IMR-90 (cell line): ENCODE results near the gene RAET1G. TPM values are rescaled to one million over a fixed set of nuclear protein-coding genes. Genes with fewer than 3 reads are reported as not detected.

Source experiments
- ATAC-seq: fragments of 200-7000 bp; cut with Tn5 transposase; 2 replicates; pipeline ENCODE4 v1.9.1; 2020; ENCODE audit warnings: low read depth, mild to moderate bottlenecking, moderate library complexity
- BruUV-seq: library from RNA; stranded (reverse); fragments of 400-500 nt; replicated peaks from 2 replicates; lab custom pipeline; 2021; lab: Mats Ljungman, UMichigan
- CTCF ChIA-PET: fragments of 300-600 bp; formaldehyde crosslinking; extraction: SDS; loops from one replicate; lab custom pipeline; 2021; ENCODE audit warnings: antibody characterized with exemption; lab: Yijun Ruan, JAX
- POLR2A ChIA-PET: fragments of 300-600 bp; sonication (Branson Sonifier 250); formaldehyde crosslinking; loops from one replicate; lab custom pipeline; 2022; ENCODE audit warnings: antibody characterized with exemption; ENCODE audit not compliant: unreplicated experiment; lab: Charles Lee
- DNase-seq: peaks from one replicate; pipeline ENCODE4 v3.0.0; 2013
- H2AFZ ChIP-seq: replicated peaks from 2 replicates; pipeline ENCODE3; 2013; ENCODE audit warnings: low read length, mild to moderate bottlenecking; ENCODE audit not compliant: poor library complexity
- H2AK5ac ChIP-seq: 2 replicates; pipeline ENCODE4 v1.6.1; 2013; ENCODE audit warnings: low read depth, low read length, inconsistent platforms
- H2AK9ac ChIP-seq: replicated peaks from 2 replicates; pipeline ENCODE3; 2013; ENCODE audit warnings: mild to moderate bottlenecking, low read depth, low read length, moderate library complexity; ENCODE audit not compliant: poor library complexity
- H2BK120ac ChIP-seq: 2 replicates; pipeline ENCODE4 v1.6.1; 2013; ENCODE audit warnings: low read depth, low read length, inconsistent platforms
- H2BK15ac ChIP-seq: 3 replicates; pipeline ENCODE4 v1.6.1; 2013; ENCODE audit warnings: low read depth, low read length, inconsistent platforms
- H2BK20ac ChIP-seq: 2 replicates; pipeline ENCODE4 v1.6.1; 2013; ENCODE audit warnings: low read depth, mild to moderate bottlenecking, inconsistent platforms, low read length, moderate library complexity
- H2BK5ac ChIP-seq: 2 replicates; pipeline ENCODE4 v1.6.1; 2013; ENCODE audit warnings: mild to moderate bottlenecking, low read depth, low read length, inconsistent platforms; ENCODE audit not compliant: poor library complexity, severe bottlenecking
- H3K14ac ChIP-seq: replicated peaks from 2 replicates; pipeline ENCODE4 v1.6.1; 2013; ENCODE audit warnings: low read depth, low read length, inconsistent platforms
- H3K18ac ChIP-seq: 2 replicates; pipeline ENCODE4 v1.6.1; 2013; ENCODE audit warnings: low read depth, low read length, control low read depth
- H3K23ac ChIP-seq: 2 replicates; pipeline ENCODE4 v1.6.1; 2013; ENCODE audit warnings: low read depth, low read length, inconsistent platforms
- H3K27ac ChIP-seq: 2 replicates; pipeline ENCODE4 v1.5.1; 2013; ENCODE audit warnings: mild to moderate bottlenecking, control low read depth, low read length; ENCODE audit not compliant: insufficient read depth
- H3K27me3 ChIP-seq: 2 replicates; pipeline ENCODE4 v1.6.1; 2013; ENCODE audit warnings: low read length; ENCODE audit not compliant: control insufficient read depth, insufficient read depth
- H3K36me3 ChIP-seq: 2 replicates; pipeline ENCODE4 v1.6.1; 2013; ENCODE audit warnings: low read length, mixed read lengths; ENCODE audit not compliant: control insufficient read depth, insufficient read depth
- H3K4ac ChIP-seq: 2 replicates; pipeline ENCODE4 v1.6.1; 2013; ENCODE audit warnings: low read depth, low read length, inconsistent platforms
- H3K4me1 ChIP-seq: 2 replicates; pipeline ENCODE4 v1.6.1; 2013; ENCODE audit warnings: low read length, mixed read lengths; ENCODE audit not compliant: control insufficient read depth, insufficient read depth
- H3K4me2 ChIP-seq: 2 replicates; pipeline ENCODE4 v1.6.1; 2013; ENCODE audit warnings: low read depth, mild to moderate bottlenecking, control low read depth, low read length, moderate library complexity
- H3K4me3 ChIP-seq: 2 replicates; pipeline ENCODE4 v1.5.1; 2013; ENCODE audit warnings: low read depth, mild to moderate bottlenecking, control low read depth, low read length, moderate library complexity; ENCODE audit not compliant: insufficient read depth
- H3K56ac ChIP-seq: 2 replicates; pipeline ENCODE4 v1.6.1; 2013; ENCODE audit warnings: low read length, inconsistent platforms; ENCODE audit not compliant: insufficient read depth; ENCODE audit errors: extremely low read depth
- H3K79me1 ChIP-seq, 2 experiments: 2 replicates each; pipeline ENCODE4 v1.6.1; 2013; ENCODE audit warnings: low read length in 2 of 2, inconsistent platforms in 1 of 2, low read depth in 1 of 2
- H3K9ac ChIP-seq: 2 replicates; pipeline ENCODE4 v1.6.1; 2013; ENCODE audit warnings: low read depth, low read length, control low read depth
- H3K9me1 ChIP-seq: 2 replicates; pipeline ENCODE4 v1.6.1; 2013; ENCODE audit warnings: low read length, inconsistent platforms; ENCODE audit not compliant: insufficient read depth
- H3K9me3 ChIP-seq: 2 replicates; pipeline ENCODE4 v1.6.1; 2013; ENCODE audit warnings: low read length; ENCODE audit not compliant: control insufficient read depth, insufficient read depth
- H4K20me1 ChIP-seq: 2 replicates; pipeline ENCODE4 v1.6.1; 2013; ENCODE audit warnings: low read length, inconsistent platforms; ENCODE audit not compliant: insufficient read depth
- H4K5ac ChIP-seq: 2 replicates; pipeline ENCODE4 v1.6.1; 2013; ENCODE audit warnings: mild to moderate bottlenecking, low read depth, low read length, control low read depth
- H4K8ac ChIP-seq, 2 experiments: 2 replicates each; pipeline ENCODE4 v1.6.1; 2013; ENCODE audit warnings: low read depth in 2 of 2, low read length in 2 of 2, control low read depth in 1 of 2, inconsistent platforms in 1 of 2
- H4K91ac ChIP-seq: 2 replicates; pipeline ENCODE4 v1.6.1; 2013; ENCODE audit warnings: low read depth, low read length, inconsistent platforms; ENCODE audit not compliant: insufficient read depth
- BHLHE40 ChIP-seq: fragments of 150-350 bp; IDR thresholded peaks from 2 replicates; pipeline ENCODE4 v1.6.1; 2016; ENCODE audit warnings: mild to moderate bottlenecking, low read depth, low read length
- CEBPB ChIP-seq: IDR thresholded peaks from 2 replicates; pipeline ENCODE4 v1.6.1; 2012; ENCODE audit warnings: low read depth, low read length, improper control_type of control experiment
- CHD1 ChIP-seq: IDR thresholded peaks from 2 replicates; pipeline ENCODE4 v1.6.1; 2012; ENCODE audit warnings: low read depth, low read length, improper control_type of control experiment
- ELK1 ChIP-seq: fragments of 150-350 bp; IDR thresholded peaks from 2 replicates; pipeline ENCODE4 v1.6.1; 2016; ENCODE audit warnings: low read depth, mild to moderate bottlenecking, low read length, moderate library complexity, borderline replicate concordance
- FOS ChIP-seq: fragments of 150-350 bp; IDR thresholded peaks from 2 replicates; pipeline ENCODE4 v1.6.1; 2016; ENCODE audit warnings: low read depth, low read length
- MAFK ChIP-seq: IDR thresholded peaks from 2 replicates; pipeline ENCODE4 v1.6.1; 2012; ENCODE audit warnings: low read depth, low read length, improper control_type of control experiment
- MAZ ChIP-seq: IDR thresholded peaks from 2 replicates; pipeline ENCODE4 v1.6.1; 2012; ENCODE audit warnings: low read depth, mild to moderate bottlenecking, low read length, improper control_type of control experiment, moderate library complexity, borderline replicate concordance
- MXI1 ChIP-seq: IDR thresholded peaks from 2 replicates; pipeline ENCODE4 v1.6.1; 2012; ENCODE audit warnings: low read depth, mild to moderate bottlenecking, low read length, moderate library complexity, borderline replicate concordance
- POLR2A ChIP-seq: IDR thresholded peaks from 2 replicates; pipeline ENCODE4 v1.6.1; 2012; ENCODE audit warnings: mild to moderate bottlenecking, low read depth, low read length
- RAD21 ChIP-seq: IDR thresholded peaks from 2 replicates; pipeline ENCODE4 v1.6.1; 2012; ENCODE audit warnings: low read length, improper control_type of control experiment
- RCOR1 ChIP-seq: IDR thresholded peaks from 2 replicates; pipeline ENCODE4 v1.6.1; 2012; ENCODE audit warnings: mild to moderate bottlenecking, low read length, improper control_type of control experiment; ENCODE audit not compliant: insufficient replicate concordance
- RFX5 ChIP-seq: IDR thresholded peaks from 2 replicates; pipeline ENCODE4 v1.8.0; 2012; ENCODE audit warnings: low read depth, mild to moderate bottlenecking, low read length, moderate library complexity
- SMC3 ChIP-seq: fragments of 150-350 bp; IDR thresholded peaks from 2 replicates; pipeline ENCODE4 v1.6.1; 2016; ENCODE audit warnings: low read depth, mild to moderate bottlenecking, antibody characterized with exemption, low read length, moderate library complexity
- USF2 ChIP-seq: fragments of 150-350 bp; IDR thresholded peaks from 2 replicates; pipeline ENCODE4 v1.6.1; 2017; ENCODE audit warnings: mild to moderate bottlenecking, antibody characterized with exemption, low read length, low read depth
- WGBS, 2 experiments: methylation state at CpG; one replicate each; pipeline versions ENCODE4 v1.1.5 to v1.1.7; 2013; ENCODE audit warnings: missing lambda C conversion rate in 2 of 2; ENCODE audit not compliant: insufficient read length in 1 of 2; ENCODE audit errors: extremely low coverage in 2 of 2; 5-methylcytosine and 5-hydroxymethylcytosine counted together
- dilution Hi-C: fragments of 300-500 bp; cut with HindIII; formaldehyde crosslinking; loops from one replicate; pipeline ENCODE4 v1.14.3; 2018; ENCODE audit warnings: low sequenced_read_pairs; ENCODE audit not compliant: unreplicated experiment
- in situ Hi-C: fragments of 300-500 bp; cut with MboI; formaldehyde crosslinking; loops from 3 replicates; pipeline ENCODE4 v1.14.3; 2019; ENCODE audit warnings: low sequenced_read_pairs, inconsistent platforms, mixed read lengths
- intact Hi-C: fragments of 100-400 bp; cut with micrococcal nuclease; formaldehyde crosslinking; loops from 2 replicates; pipeline ENCODE4 v1.10.0; 2022
- polyA plus RNA-seq, 3 experiments: library from polyadenylated mRNA; depleted of rRNA; stranded (reverse); fragments of >200 nt; gene quantifications; 2 replicates each; pipeline ENCODE4 v1.2.3, GENCODE V29; 2012; ENCODE audit warnings: low replicate concordance in 1 of 3
- total RNA-seq: library from RNA; depleted of rRNA; stranded (reverse); fragments of >200 nt; gene quantifications from 2 replicates; pipeline ENCODE4 v1.2.3, GENCODE V29; 2012
- TF ChIP-seq, protein P1 (sequence below): conservative IDR thresholded peaks from 2 replicates; pipeline ENCODE4 v1.5.1; 2012; ENCODE audit warnings: mild to moderate bottlenecking, low read depth, low read length, improper control_type of control experiment

RAET1G gene
- total and polyA plus RNA-seq, 2 of the 4 experiments (the other 2 are of a cell fraction) = 1.3 to 4.2 TPM

DNA sequence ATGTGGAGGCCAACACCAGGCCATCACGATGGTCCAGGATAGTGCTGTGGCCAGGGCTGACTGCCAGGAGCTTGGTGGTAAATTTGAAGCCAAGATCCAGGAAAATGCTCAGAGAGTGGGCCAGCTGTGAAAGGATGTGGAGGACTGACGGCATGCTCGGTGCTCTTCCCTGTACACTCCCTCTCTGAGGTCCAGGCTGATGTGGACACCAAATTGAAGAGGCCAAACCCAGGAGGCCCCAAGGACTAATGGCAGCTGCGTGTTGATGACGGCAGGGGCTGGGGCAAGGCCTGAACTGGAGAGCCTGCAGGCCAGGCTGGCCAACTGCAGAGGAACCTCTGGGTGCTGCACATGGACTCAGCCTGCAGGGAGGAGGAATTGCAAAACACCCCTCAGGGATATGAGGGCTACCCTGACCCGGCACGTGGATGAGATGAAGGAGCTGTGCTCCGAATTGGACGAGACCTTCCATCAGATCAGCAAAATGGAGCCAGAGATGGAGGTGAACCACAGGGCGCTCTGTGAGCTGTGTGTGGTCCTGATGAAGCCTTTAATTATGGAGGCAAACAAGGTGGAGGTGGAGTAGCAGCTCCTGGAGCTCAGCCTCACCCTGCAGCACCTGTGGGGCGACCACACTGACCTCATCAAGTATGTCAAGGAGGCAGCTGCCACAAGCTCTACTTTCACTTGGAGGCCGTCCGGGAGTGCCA is 18.1 kb downstream of the RAET1G start:
- H3K23ac ChIP-seq = no peak overlapping the region
- ChIA-PET POLR2A (no interaction called here), CTCF (interaction anchor here (1.5 kb wide), 1 partner anchor 64 kb away, joined by 4 read pairs; no protein-coding TSS in a partner anchor)
- no peak overlapping the region for H3K14ac ChIP-seq
- 80% methylated on average over 6 of the region's 13 CpGs; no CpG with 5 or more reads in 1 of the 2 experiments for WGBS, 2 experiments
- no peak overlapping the region for H3K4me2 ChIP-seq
- H3K9me1 ChIP-seq = no peaks in the 10 kb centered on the region
- no peaks in the 10 kb centered on the region for H3K4me1 ChIP-seq
- H3K4me3 ChIP-seq = no peak overlapping the region
- TF ChIP-seq RAD21 = no peak
- no peak for TF ChIP-seq RFX5
- no peak for TF ChIP-seq FOS
- no peak for TF ChIP-seq BHLHE40
- no peak for TF ChIP-seq MXI1
- TF ChIP-seq MAZ = no peak
- no peak for TF ChIP-seq SMC3
- TF ChIP-seq USF2 = no peak
- TF ChIP-seq, protein P1, sequence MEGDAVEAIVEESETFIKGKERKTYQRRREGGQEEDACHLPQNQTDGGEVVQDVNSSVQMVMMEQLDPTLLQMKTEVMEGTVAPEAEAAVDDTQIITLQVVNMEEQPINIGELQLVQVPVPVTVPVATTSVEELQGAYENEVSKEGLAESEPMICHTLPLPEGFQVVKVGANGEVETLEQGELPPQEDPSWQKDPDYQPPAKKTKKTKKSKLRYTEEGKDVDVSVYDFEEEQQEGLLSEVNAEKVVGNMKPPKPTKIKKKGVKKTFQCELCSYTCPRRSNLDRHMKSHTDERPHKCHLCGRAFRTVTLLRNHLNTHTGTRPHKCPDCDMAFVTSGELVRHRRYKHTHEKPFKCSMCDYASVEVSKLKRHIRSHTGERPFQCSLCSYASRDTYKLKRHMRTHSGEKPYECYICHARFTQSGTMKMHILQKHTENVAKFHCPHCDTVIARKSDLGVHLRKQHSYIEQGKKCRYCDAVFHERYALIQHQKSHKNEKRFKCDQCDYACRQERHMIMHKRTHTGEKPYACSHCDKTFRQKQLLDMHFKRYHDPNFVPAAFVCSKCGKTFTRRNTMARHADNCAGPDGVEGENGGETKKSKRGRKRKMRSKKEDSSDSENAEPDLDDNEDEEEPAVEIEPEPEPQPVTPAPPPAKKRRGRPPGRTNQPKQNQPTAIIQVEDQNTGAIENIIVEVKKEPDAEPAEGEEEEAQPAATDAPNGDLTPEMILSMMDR = no peak
- TF ChIP-seq RCOR1 = no peak
- no peak for TF ChIP-seq POLR2A
- no peak for TF ChIP-seq ELK1
- no peak for TF ChIP-seq CHD1
- TF ChIP-seq CEBPB = no peak
- no peak for TF ChIP-seq MAFK
- no peak overlapping the region for H3K4ac ChIP-seq
- in situ Hi-C loops = no loop called here
- ATAC-seq (no peak), DNase-seq (no peak)
- H4K20me1 ChIP-seq = no peaks in the 10 kb centered on the region
- no peak overlapping the region for H2BK120ac ChIP-seq
- intact Hi-C loops = no loop called here
- peaks cover 12% of the 10 kb centered on the region for H3K9me3 ChIP-seq
- H3K27me3 ChIP-seq = peaks cover 6% of the 10 kb centered on the region
- H4K91ac ChIP-seq = no peak overlapping the region
- BruUV-seq = no TSS peak
- dilution Hi-C loops = no loop called here
- no peaks in the 10 kb centered on the region for H3K79me1 ChIP-seq
- H2AK5ac ChIP-seq = no peak overlapping the region
- no peak overlapping the region for H2BK20ac ChIP-seq
- H2AK9ac ChIP-seq = no peak overlapping the region
- no peak overlapping the region for H3K18ac ChIP-seq
- H4K8ac ChIP-seq = no peak overlapping the region
- no peak overlapping the region for H2BK5ac ChIP-seq
- H2AFZ ChIP-seq = no peak overlapping the region
- H3K27ac ChIP-seq = no peak overlapping the region
- H3K56ac ChIP-seq = no peak overlapping the region
- no peak overlapping the region for H3K9ac ChIP-seq
- no peak overlapping the region for H2BK15ac ChIP-seq
- no peak overlapping the region for H4K5ac ChIP-seq
- no peaks in the 10 kb centered on the region for H3K36me3 ChIP-seq
